ENCODE data around the gene CCNI.

DNA sequence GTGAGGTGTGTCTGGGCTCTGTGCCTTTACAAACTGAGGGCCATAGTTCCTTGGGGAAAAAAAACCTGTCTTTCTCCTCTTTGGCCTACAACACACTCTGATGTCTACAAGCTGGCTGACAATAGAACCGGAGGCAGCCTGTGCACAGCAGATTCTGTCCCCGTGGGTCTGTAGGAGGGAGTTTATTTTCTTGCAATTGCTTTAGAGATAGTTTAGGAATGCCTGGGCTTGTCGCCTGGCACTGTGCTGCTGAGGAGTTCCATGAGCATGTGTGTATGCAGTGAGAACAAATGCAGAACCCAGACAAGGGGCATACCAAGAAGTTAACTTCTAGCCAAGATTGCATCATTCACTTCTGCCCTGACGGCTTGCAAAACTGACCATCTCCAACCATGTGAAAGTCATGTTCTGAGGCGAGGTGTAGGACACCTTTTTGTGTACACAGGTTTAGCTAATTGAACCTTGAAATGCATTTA, 54.1 kb downstream of the CCNI start:
- no peak for TF ChIP-seq CBFB (CRISPR knock-in tag; IDR thresholded peaks at IDR 0.05)
- no peak for TF ChIP-seq KAT7 (CRISPR knock-in tag; IDR thresholded peaks at IDR 0.05; ENCODE audit: borderline replicate concordance)
- no peak for TF ChIP-seq ZFP37 (CRISPR knock-in tag; IDR thresholded peaks at IDR 0.05; ENCODE audit: borderline replicate concordance)
- no peak for TF ChIP-seq YY1 (IDR thresholded peaks at IDR 0.05; ENCODE audit: insufficient read depth, insufficient replicate concordance, low read depth, low read length)
- TF ChIP-seq TAF1 (CRISPR knock-in tag; IDR thresholded peaks at IDR 0.05) = no peak
